LoVo (cell line): Measurements from ENCODE around the gene GID8.

Source experiments
- DNase-seq: peaks from one replicate; pipeline ENCODE4 v3.0.0-alpha.2; 2016; ENCODE audit warnings: low spot score

GID8 gene

GRCh38 chr20:62922451-62922921 lies 15.5 kb upstream of the GID8 start:
- DNase-seq, result no peak

- DNase-seq, result peak; percentile 78
Observed at GRCh38 chr20:62923059-62923668, 14.8 kb upstream of the GID8 start.

GRCh38 chr20:62923669-62924441 lies 14.1 kb upstream of the GID8 start:
- peak; percentile 29 for DNase-seq

GRCh38 chr20:62924442-62925075 lies 13.4 kb upstream of the GID8 start:
- DNase-seq, result peak; percentile 15

GRCh38 chr20:62925076-62925419 lies 12.9 kb upstream of the GID8 start:
- DNase-seq, result no peak

- DNase-seq, result peak; percentile 7
Observed at GRCh38 chr20:62925420-62926228, 12.3 kb upstream of the GID8 start.

- peak; percentile 96 for DNase-seq
Observed at GRCh38 chr20:62926229-62927127, 11.5 kb upstream of the GID8 start, which contains the start of gene DIDO1. Gene DIDO1 (minus strand): TSS chr20:62926505.

- no peak for DNase-seq
Observed at GRCh38 chr20:62927128-62927705, 10.7 kb upstream of the GID8 start.

- no peak for DNase-seq
Observed at GRCh38 chr20:62928246-62928939, 9.6 kb upstream of the GID8 start.

- no peak for DNase-seq
Observed at GRCh38 chr20:62929051-62929538, 8.9 kb upstream of the GID8 start.

GRCh38 chr20:62931464-62931863 lies 6.5 kb upstream of the GID8 start:
- no peak for DNase-seq

GRCh38 chr20:62933966-62934365 lies 4.0 kb upstream of the GID8 start:
- no peak for DNase-seq

GRCh38 chr20:62935204-62935967 lies 2.6 kb upstream of the GID8 start:
- DNase-seq, result no peak

GRCh38 chr20:62935968-62936585 lies 1.9 kb upstream of the GID8 start:
- DNase-seq, result no peak

GRCh38 chr20:62937268-62938104 lies 461 bp upstream of the GID8 start:
- DNase-seq, result peak; percentile 96

GRCh38 chr20:62940875-62941274 lies 2.9 kb downstream of the GID8 start:
- DNase-seq, result no peak

- DNase-seq, result no peak
Observed at GRCh38 chr20:62941792-62942191, 3.8 kb downstream of the GID8 start.

- no peak for DNase-seq
Observed at GRCh38 chr20:62942456-62942855, 4.5 kb downstream of the GID8 start.
